Measurements from ENCODE around the gene TNFSF8.

Gene TNFSF8

GRCh38 chr9:114935119-114935518 is 4.7 kb upstream of the TNFSF8 start:
- DNase-seq: no peak

- no peak for DNase-seq
Observed at GRCh38 chr9:114932502-114932901, 2.1 kb upstream of the TNFSF8 start.

- DNase-seq: no peak
Observed at GRCh38 chr9:114931407-114931806, 1.0 kb upstream of the TNFSF8 start.

GRCh38 chr9:114929201-114929600 is 1.2 kb downstream of the TNFSF8 start:
- DNase-seq: peak; percentile 66 to 74

- no peak for DNase-seq
Observed at GRCh38 chr9:114928671-114929070, 1.7 kb downstream of the TNFSF8 start.

- peak; percentile 60 to 74 for DNase-seq
Observed at GRCh38 chr9:114928136-114928535, 2.3 kb downstream of the TNFSF8 start.

GRCh38 chr9:114925672-114926071 is 4.7 kb downstream of the TNFSF8 start:
- DNase-seq: no peak

- DNase-seq: no peak
Observed at GRCh38 chr9:114925039-114925438, 5.4 kb downstream of the TNFSF8 start.

- DNase-seq: no peak
Observed at GRCh38 chr9:114924327-114924726, 6.1 kb downstream of the TNFSF8 start.

- no peak for DNase-seq
Observed at GRCh38 chr9:114923918-114924317, 6.5 kb downstream of the TNFSF8 start.

GRCh38 chr9:114921171-114921570 is 9.2 kb downstream of the TNFSF8 start:
- DNase-seq: peak; percentile 81 to 93

GRCh38 chr9:114919611-114920010 is 10.8 kb downstream of the TNFSF8 start:
- peak; percentile 95 to 96 for DNase-seq

GRCh38 chr9:114916481-114916880 is 13.9 kb downstream of the TNFSF8 start:
- no peak for DNase-seq

- no peak for DNase-seq
Observed at GRCh38 chr9:114914139-114914538, 16.3 kb downstream of the TNFSF8 start.

- no peak for DNase-seq
Observed at GRCh38 chr9:114913656-114914055, 16.7 kb downstream of the TNFSF8 start.

GRCh38 chr9:114913217-114913616 is 17.2 kb downstream of the TNFSF8 start:
- no peak for DNase-seq

- peak in 1 of 2 donors; percentile 68 for DNase-seq
Observed at GRCh38 chr9:114911167-114911821, 19.1 kb downstream of the TNFSF8 start.

- no peak for DNase-seq
Observed at GRCh38 chr9:114910541-114910940, 19.9 kb downstream of the TNFSF8 start.

GRCh38 chr9:114909661-114910060 is 20.7 kb downstream of the TNFSF8 start:
- DNase-seq: no peak

GRCh38 chr9:114908805-114909448 is 21.5 kb downstream of the TNFSF8 start:
- peak in 1 of 2 donors; percentile 70 for DNase-seq

- no peak for DNase-seq
Observed at GRCh38 chr9:114908104-114908622, 22.2 kb downstream of the TNFSF8 start.

GRCh38 chr9:114906922-114907571 is 23.3 kb downstream of the TNFSF8 start:
- DNase-seq: no peak

GRCh38 chr9:114905170-114905940 is 25.0 kb downstream of the TNFSF8 start:
- DNase-seq: no peak

Data from inflammatory macrophage treated with lipopolysaccharide for 1 hour (primary cell).